CD14-positive monocyte (primary cell): ENCODE results near the gene COX7A2. TPM values are rescaled to one million over a fixed set of nuclear protein-coding genes. Genes with fewer than 3 reads are reported as not detected.

ENCODE experiments used
- DNase-seq, 3 donors: peaks; one replicate each; pipeline ENCODE4 v3.0.0-alpha.2; 2011 to 2022
- H2AFZ ChIP-seq: 2 replicates; pipeline ENCODE4 v1.6.0; 2012; ENCODE audit warnings: mild to moderate bottlenecking, low read depth, low read length, inconsistent platforms; ENCODE audit not compliant: insufficient read depth, poor library complexity, severe bottlenecking
- H3K27ac ChIP-seq, 2 donors: 1 replicate in 1 of 2; 2 replicates in 1 of 2; pipeline ENCODE4 v1.5.1; 2012 to 2013; ENCODE audit warnings: low read length in 2 of 2, control low read depth in 1 of 2, inconsistent platforms in 1 of 2, low read depth in 1 of 2, mild to moderate bottlenecking in 1 of 2
- H3K27me3 ChIP-seq, 2 donors: one replicate each; pipeline versions ENCODE4 v1.6.0 to v1.6.1; 2011 to 2013; ENCODE audit warnings: low read length in 2 of 2; ENCODE audit not compliant: control insufficient read depth in 2 of 2, insufficient read depth in 2 of 2
- H3K36me3 ChIP-seq, 2 donors: replicated peaks in 1 of 2; 1 replicate in 1 of 2; 2 replicates in 1 of 2; pipeline versions ENCODE4 v1.5.1 to v1.6.1; 2012 to 2013; ENCODE audit warnings: low read length in 2 of 2, control low read depth in 1 of 2, inconsistent platforms in 1 of 2, mild to moderate bottlenecking in 1 of 2; ENCODE audit not compliant: insufficient read depth in 2 of 2, control insufficient read depth in 1 of 2
- H3K4me1 ChIP-seq, 2 donors: 1 replicate in 1 of 2; 2 replicates in 1 of 2; pipeline versions ENCODE4 v1.5.1 to v1.6.1; 2012 to 2013; ENCODE audit warnings: low read length in 2 of 2, control low read depth in 1 of 2, inconsistent platforms in 1 of 2, mild to moderate bottlenecking in 1 of 2, moderate library complexity in 1 of 2; ENCODE audit not compliant: insufficient read depth in 2 of 2, control insufficient read depth in 1 of 2
- H3K4me2 ChIP-seq: replicated peaks from 2 replicates; pipeline ENCODE3; 2012; ENCODE audit warnings: low read length, moderate library complexity, mild to moderate bottlenecking; ENCODE audit not compliant: poor library complexity, severe bottlenecking; ENCODE audit errors: extremely low read depth
- H3K4me3 ChIP-seq, 3 experiments: fragments of 200-600 bp in 1 of 3; sonication (generic) in 1 of 3; replicated peaks in 1 of 3; 1 replicate in 2 of 3; 2 replicates in 1 of 3; pipeline ENCODE4 v1.5.1; 2011 to 2013; ENCODE audit warnings: low read length in 3 of 3, mild to moderate bottlenecking in 3 of 3, control low read depth in 2 of 3, low read depth in 2 of 3, inconsistent platforms in 1 of 3, moderate library complexity in 1 of 3
- H3K79me2 ChIP-seq: 2 replicates; pipeline ENCODE4 v1.6.0; 2012; ENCODE audit warnings: mild to moderate bottlenecking, control low read depth, inconsistent platforms, low read length, moderate library complexity; ENCODE audit not compliant: insufficient read depth
- H3K9ac ChIP-seq: 2 replicates; pipeline ENCODE4 v1.6.0; 2017; ENCODE audit warnings: low read length, mild to moderate bottlenecking; ENCODE audit not compliant: insufficient read depth, poor library complexity, severe bottlenecking
- H3K9me3 ChIP-seq, 2 donors: replicated peaks in 1 of 2; 1 replicate in 1 of 2; 2 replicates in 1 of 2; pipeline versions ENCODE4 v1.5.1 to v1.6.1; 2012 to 2013; ENCODE audit warnings: low read length in 2 of 2, control low read depth in 1 of 2; ENCODE audit not compliant: control insufficient read depth in 1 of 2, insufficient read depth in 1 of 2
- H4K20me1 ChIP-seq: 2 replicates; pipeline ENCODE4 v1.6.0; 2012; ENCODE audit warnings: mild to moderate bottlenecking, low read length, control low read depth, moderate library complexity; ENCODE audit not compliant: insufficient read depth
- H3K27ac Mint-ChIP-seq, 7 donors: one replicate each; pipeline ENCODE4 v1.8.0; 2020; ENCODE audit warnings: mild to moderate bottlenecking in 7 of 7, mixed read lengths in 7 of 7, moderate library complexity in 6 of 7, inconsistent platforms in 2 of 7
- H3K27me3 Mint-ChIP-seq, 3 donors: one replicate each; pipeline ENCODE4 v1.8.0; 2021 to 2022; ENCODE audit warnings: low read depth in 3 of 3, mild to moderate bottlenecking in 3 of 3, mixed read lengths in 3 of 3, moderate library complexity in 3 of 3, inconsistent platforms in 1 of 3
- H3K36me3 Mint-ChIP-seq, 2 donors: one replicate each; pipeline ENCODE4 v1.8.0; 2020; ENCODE audit warnings: mixed read lengths in 2 of 2, inconsistent platforms in 1 of 2, mild to moderate bottlenecking in 1 of 2
- H3K4me1 Mint-ChIP-seq: one replicate; pipeline ENCODE4 v1.8.0; 2020; ENCODE audit warnings: mild to moderate bottlenecking, mixed read lengths
- H3K4me3 Mint-ChIP-seq, 2 donors: one replicate each; pipeline ENCODE4 v1.8.0; 2020; ENCODE audit warnings: mild to moderate bottlenecking in 2 of 2, mixed read lengths in 2 of 2, moderate library complexity in 1 of 2
- H3K9me3 Mint-ChIP-seq, 7 donors: one replicate each; pipeline ENCODE4 v1.8.0; 2020 to 2022; ENCODE audit warnings: mixed read lengths in 7 of 7, mild to moderate bottlenecking in 6 of 7, moderate library complexity in 6 of 7, inconsistent platforms in 2 of 7
- WGBS: methylation state at CpG from one replicate; pipeline ENCODE4 v1.1.5; 2013; ENCODE audit warnings: missing lambda C conversion rate; ENCODE audit not compliant: insufficient coverage; 5-methylcytosine and 5-hydroxymethylcytosine counted together
- intact Hi-C, 2 donors: fragments of 100-400 bp; cut with micrococcal nuclease; formaldehyde crosslinking; loops; one replicate each; pipeline versions ENCODE4 v1.15.0 to v1.15.1; 2023
- polyA plus RNA-seq, 3 donors: library from polyadenylated mRNA; depleted of rRNA in 1 of 3; unstranded in 2 of 3; stranded (reverse) in 1 of 3; fragments of 300-500 nt in 2 of 3; fragments of >200 nt in 1 of 3; fragmentation: Illumina TruSeq in 2 of 3; gene quantifications; 1 replicate in 2 of 3; 2 replicates in 1 of 3; pipeline ENCODE4 v1.2.3, GENCODE V29; 2012 to 2021
- TF ChIP-seq, protein P1 (sequence below): fragments of 200-600 bp; IDR thresholded peaks from one replicate; pipeline ENCODE4 v1.8.0; 2022; ENCODE audit warnings: antibody characterized with exemption, mild to moderate bottlenecking

Gene COX7A2
- polyA plus RNA-seq, 3 donors: 175 to 846 (median 798) TPM

DNA sequence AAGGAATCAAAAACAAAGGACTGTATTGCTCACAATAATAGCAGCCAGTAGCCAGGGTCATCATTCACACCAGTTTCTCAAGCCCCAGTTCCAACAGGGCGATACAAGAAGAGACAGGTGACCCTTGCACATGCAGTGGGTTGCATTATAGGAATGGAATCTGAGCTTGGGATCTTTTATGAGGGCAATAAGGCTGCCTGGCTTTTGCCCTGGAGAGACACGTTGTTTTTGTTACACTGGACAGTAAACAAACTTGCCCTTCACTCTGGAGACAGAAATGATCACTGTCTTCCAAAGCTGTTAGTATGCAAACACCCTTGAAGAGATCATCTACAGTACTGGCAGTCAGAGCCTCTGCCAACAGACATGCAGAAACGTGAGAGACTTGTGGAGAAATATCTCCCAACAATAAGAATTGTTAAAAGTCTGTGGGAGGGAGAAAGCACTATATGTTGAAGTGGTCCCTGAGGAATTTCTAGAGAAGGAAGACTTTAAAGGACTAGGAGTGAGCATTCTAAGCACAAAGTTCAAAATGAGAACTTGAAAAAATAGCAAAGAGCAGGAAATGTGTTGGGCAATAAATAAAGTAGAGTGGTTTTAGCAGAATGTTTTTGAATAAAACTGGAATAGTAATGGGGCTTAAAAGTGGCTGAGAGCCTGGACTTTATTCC lies 31.5 kb downstream of the COX7A2 start:
- H3K4me1 Mint-ChIP-seq: peaks cover 26% of the 10 kb centered on the region
- Histone ChIP-seq H3K4me3 (no peak overlapping the region), H3K36me3 (no peaks in the 10 kb centered on the region), H3K79me2 (no peaks in the 10 kb centered on the region), H4K20me1 (no peaks in the 10 kb centered on the region), H3K4me1 (peaks cover 13 to 18% of the 10 kb centered on the region in 2 donors), H3K9me3 (peaks cover 0 to 7% of the 10 kb centered on the region in 2 donors), H3K27me3 (peaks cover 16 to 27% of the 10 kb centered on the region in 2 donors), H3K27ac (no peak overlapping the region), H3K4me2 (no peak overlapping the region), H3K9ac (no peak overlapping the region), H2AFZ (peak overlapping the region; percentile 39)
- no CpG with 5 or more reads among the region's 3 CpGs for WGBS
- intact Hi-C loops: loop anchor here in 1 of 2 donors (2.0 to 10.0 kb wide), 2 partner anchors 1357 to 1473 kb away; no protein-coding TSS in a partner anchor
- no peak for DNase-seq
- TF ChIP-seq, protein P1, sequence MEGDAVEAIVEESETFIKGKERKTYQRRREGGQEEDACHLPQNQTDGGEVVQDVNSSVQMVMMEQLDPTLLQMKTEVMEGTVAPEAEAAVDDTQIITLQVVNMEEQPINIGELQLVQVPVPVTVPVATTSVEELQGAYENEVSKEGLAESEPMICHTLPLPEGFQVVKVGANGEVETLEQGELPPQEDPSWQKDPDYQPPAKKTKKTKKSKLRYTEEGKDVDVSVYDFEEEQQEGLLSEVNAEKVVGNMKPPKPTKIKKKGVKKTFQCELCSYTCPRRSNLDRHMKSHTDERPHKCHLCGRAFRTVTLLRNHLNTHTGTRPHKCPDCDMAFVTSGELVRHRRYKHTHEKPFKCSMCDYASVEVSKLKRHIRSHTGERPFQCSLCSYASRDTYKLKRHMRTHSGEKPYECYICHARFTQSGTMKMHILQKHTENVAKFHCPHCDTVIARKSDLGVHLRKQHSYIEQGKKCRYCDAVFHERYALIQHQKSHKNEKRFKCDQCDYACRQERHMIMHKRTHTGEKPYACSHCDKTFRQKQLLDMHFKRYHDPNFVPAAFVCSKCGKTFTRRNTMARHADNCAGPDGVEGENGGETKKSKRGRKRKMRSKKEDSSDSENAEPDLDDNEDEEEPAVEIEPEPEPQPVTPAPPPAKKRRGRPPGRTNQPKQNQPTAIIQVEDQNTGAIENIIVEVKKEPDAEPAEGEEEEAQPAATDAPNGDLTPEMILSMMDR: no peak
- peaks cover 0 to 16% (median 3%) of the 10 kb centered on the region in 7 donors for H3K9me3 Mint-ChIP-seq
- H3K4me3 Mint-ChIP-seq: no peak overlapping the region
- peaks cover 22 to 35% (median 31%) of the 10 kb centered on the region in 3 donors for H3K27me3 Mint-ChIP-seq
- H3K36me3 Mint-ChIP-seq: peaks cover 0 to 10% of the 10 kb centered on the region in 2 donors
- no peak overlapping the region for H3K27ac Mint-ChIP-seq

DNA sequence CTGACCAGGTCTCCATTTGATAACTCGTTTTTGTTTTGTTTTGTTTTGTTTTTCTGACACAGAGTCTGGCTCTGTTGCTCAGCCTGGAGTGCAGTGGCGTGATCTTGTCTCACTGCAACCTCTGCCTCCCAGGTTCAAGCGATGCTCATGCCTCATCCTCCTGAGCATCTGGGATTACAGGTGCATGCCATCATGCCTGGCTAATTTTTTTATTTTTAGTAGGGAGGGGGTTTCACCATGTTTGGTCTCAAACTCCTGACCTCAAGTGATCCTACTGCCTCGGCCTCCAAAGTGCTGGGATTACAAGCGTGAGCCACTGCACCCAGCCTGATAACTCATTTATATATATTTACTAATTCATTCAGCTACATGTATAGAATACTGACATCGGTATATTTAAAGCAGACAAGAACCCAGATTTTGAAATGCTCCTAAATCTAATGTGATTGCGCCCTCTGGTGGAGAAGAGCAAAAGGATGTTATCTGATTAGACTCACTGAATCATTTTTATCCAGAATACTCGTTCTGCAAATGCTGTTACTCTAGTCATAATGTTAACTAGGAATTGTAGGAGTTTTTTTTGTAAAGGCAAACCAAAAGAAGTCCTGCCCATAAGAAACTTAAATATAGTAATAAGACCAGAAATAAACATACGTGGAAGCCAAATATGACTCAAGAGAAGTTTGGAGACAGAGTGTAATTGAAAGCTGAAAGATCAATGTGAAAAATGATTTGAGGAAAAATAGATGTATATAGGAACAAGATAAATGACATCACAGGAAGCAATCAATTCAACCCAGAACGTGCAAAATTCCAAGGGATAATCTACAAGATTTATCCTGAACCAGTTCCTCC lies 32.5 kb downstream of the COX7A2 start:
- peaks cover 0 to 14% of the 10 kb centered on the region in 2 donors for H3K36me3 Mint-ChIP-seq
- Histone ChIP-seq H3K9me3 (peaks cover 0 to 17% of the 10 kb centered on the region in 2 donors), H3K27me3 (peaks cover 23 to 36% of the 10 kb centered on the region in 2 donors), H3K9ac (no peak overlapping the region), H3K4me2 (no peak overlapping the region), H3K4me1 (peaks cover 19 to 27% of the 10 kb centered on the region in 2 donors), H3K4me3 (no peak overlapping the region), H3K36me3 (no peaks in the 10 kb centered on the region), H2AFZ (no peak overlapping the region), H4K20me1 (no peaks in the 10 kb centered on the region), H3K79me2 (no peaks in the 10 kb centered on the region), H3K27ac (no peak overlapping the region)
- WGBS: 57% methylated on average over 3 of the region's 10 CpGs
- peak; percentile 37 to 61 (median 56) for DNase-seq
- H3K4me3 Mint-ChIP-seq: peak overlapping the region in 1 of 2 donors; percentile 1
- H3K9me3 Mint-ChIP-seq: peaks cover 0 to 23% (median 8%) of the 10 kb centered on the region in 7 donors
- H3K4me1 Mint-ChIP-seq: peaks cover 34% of the 10 kb centered on the region
- TF ChIP-seq, protein P1: peak; percentile 86
- intact Hi-C loops: loop anchor here in 1 of 2 donors (2.0 to 10.0 kb wide), 2 partner anchors 1356 to 1472 kb away; no protein-coding TSS in a partner anchor
- no peak overlapping the region for H3K27ac Mint-ChIP-seq
- peaks cover 31 to 44% (median 40%) of the 10 kb centered on the region in 3 donors for H3K27me3 Mint-ChIP-seq
